Peyer's patch (tissue), 4 donors: ENCODE data around the gene ANO7.

Source experiments
- CTCF ChIP-seq, 6 experiments: fragments of 450-650 bp in 4 of 6; fragments of 200-600 bp in 2 of 6; sonication (generic) in 1 of 6; IDR thresholded peaks; one replicate each; pipeline ENCODE4 v1.5.1; 2017 to 2019; ENCODE audit warnings: antibody characterized with exemption in 6 of 6, mild to moderate bottlenecking in 3 of 6, moderate library complexity in 1 of 6
- POLR2A ChIP-seq, 2 donors: fragments of 450-650 bp; IDR thresholded peaks; one replicate each; pipeline ENCODE4 v1.5.1; 2017; ENCODE audit warnings: antibody characterized with exemption in 2 of 2, mild to moderate bottlenecking in 2 of 2, moderate library complexity in 2 of 2

DNA sequence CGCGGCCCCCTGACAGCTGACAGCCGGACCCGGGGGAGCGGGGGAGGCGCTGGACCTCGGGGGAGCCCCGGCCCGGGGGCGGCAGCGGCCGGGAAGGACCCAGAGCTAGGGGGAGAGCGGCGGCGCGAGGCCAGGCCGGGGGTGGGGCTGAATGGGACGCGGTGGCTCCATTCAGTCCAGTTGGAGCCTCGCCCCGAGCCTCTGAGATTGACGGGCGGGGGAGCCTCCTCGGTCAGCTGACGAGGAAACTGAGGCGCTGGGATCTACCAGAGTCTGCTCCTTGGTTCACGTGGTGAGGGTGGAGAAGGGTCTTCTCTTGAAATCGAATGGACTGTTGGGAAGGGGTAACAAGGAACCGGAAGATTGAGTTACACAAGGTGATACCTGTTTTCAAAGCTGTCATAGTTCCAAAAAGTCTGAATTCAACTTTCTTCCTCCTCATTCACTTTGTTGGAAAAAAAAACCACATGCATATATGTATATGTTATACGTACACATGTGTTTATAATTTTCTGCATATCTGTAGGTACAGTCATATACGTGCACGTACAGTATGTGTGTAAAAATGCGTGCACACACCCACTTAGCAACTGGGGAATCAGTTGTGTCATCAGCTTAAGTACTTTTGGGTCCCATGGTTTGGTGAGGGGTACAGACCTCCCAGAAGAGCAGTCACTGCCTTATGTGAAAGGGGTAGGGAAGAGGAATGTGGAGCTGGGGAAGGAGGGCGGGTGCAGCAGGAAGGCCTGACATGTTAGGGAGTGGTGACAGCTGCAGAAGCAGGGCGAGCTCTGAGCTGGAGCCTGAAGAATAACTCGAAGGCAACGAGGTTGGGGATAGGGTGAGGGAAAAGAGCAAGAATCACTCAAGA, 37.6 kb upstream of the ANO7 start:
- TF ChIP-seq POLR2A (IDR thresholded peaks at IDR 0.05): no peak
- TF ChIP-seq CTCF (IDR thresholded peaks at IDR 0.05): peak in 2 of 6 experiments; percentile 0 to 1
